HG02759 (cell line): ENCODE measurements around the gene BTN3A1.
"Not testable (repeated sequence)": the region's sequence is repeated elsewhere in the genome, so short reads cannot be mapped to it uniquely, and the experiment has no call there.

ENCODE experiments used
- ATAC-seq: cut with Tn5 transposase; IDR thresholded peaks from one replicate; pipeline ENCODE4 v1.9.1; 2021; ENCODE audit warnings: mild to moderate bottlenecking, moderate library complexity; ENCODE audit not compliant: unreplicated experiment

The BTN3A1 gene

DNA sequence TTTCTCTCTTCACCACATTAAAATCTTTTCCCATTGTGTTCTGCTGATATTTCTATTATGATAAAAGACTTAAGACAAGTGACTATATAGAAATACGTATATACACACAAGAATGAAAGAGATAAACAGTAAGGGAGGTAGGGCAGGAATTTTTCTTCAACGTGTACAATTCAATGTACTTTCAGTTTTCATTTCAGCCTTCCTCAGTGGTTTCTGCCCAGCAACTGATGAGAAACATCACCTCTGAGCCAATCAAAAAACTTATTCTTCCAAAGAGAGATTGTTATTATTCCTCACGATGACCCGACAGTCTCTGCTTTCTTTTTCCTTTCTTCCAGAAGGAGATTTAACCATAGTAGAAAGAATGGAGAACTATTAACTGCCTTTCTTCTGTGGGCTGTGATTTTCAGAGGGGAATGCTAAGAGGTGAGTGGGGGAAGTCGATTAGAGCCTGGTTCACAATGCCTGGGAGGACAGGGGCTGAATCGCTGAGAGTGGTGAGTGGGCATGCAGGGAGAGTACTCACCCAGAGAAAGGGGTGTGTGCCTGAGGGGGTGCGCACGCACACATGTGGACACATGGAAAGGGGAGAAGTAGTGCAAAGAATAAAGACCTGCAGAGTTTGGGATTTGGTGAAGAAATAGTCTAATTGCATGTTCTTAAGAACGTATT is at the start of gene BTN3A1:
BTN3A1 (plus strand) TSS at position 289 of the 672 bp plus-strand sequence. CDS start 3,289 bp downstream, outside the sequence.
- peak; percentile 88 for ATAC-seq

DNA sequence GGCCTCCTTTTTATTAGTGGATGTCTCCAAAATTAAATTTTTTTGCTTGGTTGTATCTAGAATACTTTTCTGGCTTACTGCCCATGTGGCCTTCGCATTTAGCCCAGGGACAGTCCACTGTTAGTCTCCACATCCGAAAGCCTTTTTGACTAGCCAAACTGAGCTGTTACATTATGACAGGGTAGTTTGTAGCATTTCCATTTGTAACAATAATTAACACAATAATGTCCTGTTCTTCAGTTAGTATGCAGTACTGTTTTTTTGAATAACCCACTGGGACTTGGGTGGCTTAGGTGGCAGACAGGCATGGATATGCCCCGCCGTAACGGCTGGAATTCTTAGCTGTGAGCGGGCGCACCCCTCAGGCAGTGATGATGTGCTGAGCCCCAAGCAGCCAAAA is 49.8 kb upstream of the BTN3A1 start:
- ATAC-seq, result no peak

DNA sequence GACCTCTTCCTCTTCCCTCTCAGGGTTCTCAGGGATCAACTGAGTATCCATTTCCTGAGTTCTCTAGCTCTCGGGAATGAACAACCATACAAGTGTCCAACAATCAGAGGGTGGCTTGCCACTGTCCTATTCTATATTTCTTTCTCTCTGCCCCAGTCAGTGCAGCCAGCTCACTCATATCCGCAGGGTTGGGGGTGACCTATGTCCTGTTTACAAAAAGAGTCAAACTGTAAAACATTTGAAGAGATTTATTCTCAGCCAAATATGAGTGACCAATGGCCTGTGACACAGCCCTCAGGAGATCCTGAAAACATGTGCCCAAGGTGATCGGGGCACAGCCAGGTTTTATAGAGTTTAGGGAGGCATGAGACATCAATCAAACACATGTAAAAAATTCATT is 47.9 kb upstream of the BTN3A1 start:
- ATAC-seq, result no peak

DNA sequence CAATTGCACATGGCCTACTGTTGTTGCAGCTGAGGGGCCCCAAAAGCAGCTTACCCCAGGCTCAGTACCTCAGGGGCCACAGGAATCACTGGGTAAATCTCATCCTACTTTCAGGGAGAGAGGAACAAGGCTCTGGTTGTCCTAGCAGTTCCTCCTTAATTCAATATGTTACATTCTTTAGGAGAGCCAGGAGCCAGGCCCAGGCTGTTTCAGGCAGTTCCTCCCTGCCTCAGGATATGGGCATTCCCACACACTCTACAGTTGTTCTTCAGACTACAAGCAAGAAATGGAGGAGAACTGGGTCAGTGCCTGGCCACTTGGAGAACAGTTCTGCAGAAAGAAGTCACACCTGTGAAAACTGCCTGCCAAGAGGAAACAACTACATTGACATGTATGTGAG is 46.7 kb upstream of the BTN3A1 start:
- ATAC-seq, result no peak

DNA sequence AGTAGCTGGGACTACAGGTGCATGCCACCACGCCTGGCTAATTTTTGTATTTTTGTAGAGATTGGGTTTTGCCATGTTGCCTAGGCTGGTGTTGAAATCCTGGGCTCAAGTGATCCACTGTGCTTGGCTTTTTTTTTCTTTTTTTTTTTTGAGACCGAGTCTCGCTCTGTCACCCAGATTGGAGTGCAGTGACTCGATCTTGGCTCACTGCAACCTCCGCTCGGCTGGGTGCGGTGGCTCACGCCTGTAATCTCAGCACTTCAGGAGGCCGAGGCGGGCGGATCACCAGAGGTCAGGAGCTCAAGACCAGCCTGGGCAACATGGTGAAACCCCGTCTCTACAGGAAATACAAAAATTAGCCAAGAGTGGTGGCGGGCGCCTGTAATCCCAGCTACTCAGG is 44.5 kb upstream of the BTN3A1 start:
- ATAC-seq, result not testable (repeated sequence)

DNA sequence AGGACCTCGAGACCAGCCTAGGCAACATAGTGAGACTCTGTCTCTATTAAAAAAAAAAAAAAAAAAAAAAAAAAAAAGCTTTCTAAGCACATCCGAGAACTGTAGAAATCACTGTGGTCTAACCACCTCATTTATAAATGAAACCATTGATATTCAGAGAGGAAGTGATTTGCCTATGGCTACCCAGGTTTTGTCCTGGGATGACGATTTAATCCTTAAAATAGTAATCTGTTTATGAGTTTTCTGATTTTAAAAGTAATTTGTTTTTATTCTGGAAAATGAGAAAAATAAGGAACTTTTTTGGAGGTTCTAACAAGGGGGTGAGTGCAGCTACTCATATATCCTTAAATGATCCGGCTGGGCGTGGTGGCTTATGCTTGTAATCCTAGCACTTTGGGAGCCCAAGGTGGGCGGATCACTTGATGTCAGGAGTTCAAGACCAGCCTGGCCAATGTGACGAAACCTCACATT is 43.5 kb upstream of the BTN3A1 start:
- ATAC-seq, result peak; percentile 44

DNA sequence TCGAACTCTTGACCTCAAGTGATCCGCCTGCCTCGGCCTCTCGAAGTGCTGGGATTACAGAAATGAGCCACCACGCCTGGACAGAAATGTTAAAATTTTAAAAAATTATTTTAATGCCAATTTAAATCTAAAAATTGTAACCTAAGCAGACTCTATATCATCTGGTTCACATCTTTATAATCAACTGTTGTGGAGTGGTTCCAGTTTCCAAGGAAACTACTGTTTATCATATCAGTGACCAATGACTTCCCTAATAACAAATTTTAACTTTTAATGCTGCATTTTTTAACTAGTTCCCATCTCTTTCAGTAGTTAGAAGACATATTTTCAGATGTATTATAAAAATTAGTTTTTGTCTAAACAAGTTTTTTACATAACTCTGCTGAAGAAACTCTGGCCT is 42.3 kb upstream of the BTN3A1 start:
- no peak for ATAC-seq

DNA sequence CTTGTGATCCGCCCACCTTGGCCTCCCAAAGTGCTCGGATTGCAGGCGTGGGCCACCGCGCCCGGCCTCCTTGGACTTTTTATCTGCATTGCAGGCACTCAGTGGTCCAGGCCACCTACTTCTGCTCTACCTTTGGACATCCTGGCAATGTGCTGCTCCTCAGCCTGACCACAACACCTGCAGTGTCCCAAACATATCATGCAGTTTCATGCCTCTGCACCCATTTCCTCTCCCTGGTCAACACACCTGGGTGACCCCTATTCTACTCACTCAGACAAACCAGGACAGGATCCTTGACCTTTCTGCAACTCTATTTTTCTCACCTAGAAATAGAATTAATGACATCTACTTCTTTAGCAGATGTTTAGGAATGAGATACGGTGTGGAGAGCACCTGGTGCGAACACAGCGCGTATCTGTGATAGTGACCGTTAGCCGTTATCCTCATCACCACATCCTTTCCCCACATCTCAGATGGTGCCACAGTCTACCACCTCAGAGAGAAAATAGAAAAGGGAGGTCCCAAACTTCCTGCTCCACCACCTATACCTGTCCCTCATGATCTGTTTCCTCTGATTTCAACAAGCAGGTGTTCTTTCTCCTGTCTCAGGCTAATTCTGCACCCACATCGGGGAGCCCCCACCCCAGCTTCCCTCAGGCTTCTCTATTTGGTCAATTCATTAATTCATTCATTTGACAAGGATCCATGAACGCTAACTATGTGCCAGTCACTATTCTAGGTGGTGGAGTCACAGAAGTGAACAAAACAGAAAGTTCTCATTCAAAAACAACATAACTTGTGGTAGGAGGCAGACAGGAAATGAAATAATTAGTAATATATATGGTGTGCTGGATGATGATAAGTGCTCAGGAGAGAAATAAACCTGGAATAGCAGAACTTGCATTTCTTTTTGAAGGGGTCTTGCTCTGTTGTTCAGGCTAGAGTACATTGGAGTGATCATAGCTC is 41.3 kb upstream of the BTN3A1 start:
- peak; percentile 46 for ATAC-seq

DNA sequence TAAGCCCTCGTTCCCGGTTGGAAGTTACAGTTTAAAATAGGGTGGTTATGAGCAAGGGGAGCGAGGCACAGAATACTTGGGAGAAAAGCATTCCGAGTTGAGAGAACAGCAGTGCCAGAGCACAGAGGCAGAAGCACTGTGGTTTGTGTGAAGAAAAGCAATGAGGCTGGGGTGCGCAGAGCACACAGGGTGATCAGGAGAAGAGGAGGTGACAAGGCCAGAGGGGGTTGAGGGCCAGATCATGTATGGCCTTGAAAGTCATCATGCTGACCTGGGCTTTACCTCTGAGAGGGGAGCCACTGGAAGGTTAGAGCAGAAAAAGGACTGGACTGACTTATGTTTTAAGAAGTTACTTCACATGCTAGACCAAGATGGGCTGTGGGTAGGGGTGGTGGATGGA is 40.5 kb upstream of the BTN3A1 start:
- no peak for ATAC-seq

DNA sequence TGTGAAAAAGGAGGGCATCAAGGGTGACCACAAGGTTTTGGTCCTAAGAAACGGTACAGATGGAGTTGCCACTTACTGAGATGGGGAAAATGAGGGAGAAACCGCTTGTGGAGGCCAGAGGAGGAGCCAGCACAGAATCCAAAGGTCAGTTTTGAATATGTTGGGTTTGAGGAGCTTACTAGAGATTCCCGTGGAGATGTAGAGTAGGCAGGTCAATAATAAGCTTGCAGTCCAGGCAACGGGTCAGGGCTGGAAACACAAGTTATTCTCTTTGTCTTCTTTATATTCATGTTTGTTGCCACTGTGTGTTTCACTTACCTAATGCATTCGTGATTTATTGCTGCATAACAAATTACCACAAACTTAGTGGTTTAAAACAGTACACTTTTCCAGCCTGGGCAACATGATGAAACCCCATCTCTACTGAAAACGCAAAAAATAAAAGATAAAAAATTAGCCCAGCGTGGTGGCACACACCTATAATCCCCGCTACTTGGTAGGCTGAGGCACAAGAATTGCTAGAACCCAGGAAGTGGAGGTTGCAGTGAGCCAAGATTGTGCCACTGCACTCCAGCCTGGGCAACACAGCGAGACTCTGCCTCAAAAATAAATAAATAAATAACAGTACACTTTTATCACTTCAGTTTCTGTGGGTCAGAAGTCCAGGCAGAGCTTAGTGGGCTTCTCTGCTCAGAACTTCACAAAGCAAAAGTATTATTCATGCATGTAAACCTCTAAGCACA is 39.8 kb upstream of the BTN3A1 start:
- ATAC-seq, result no peak

DNA sequence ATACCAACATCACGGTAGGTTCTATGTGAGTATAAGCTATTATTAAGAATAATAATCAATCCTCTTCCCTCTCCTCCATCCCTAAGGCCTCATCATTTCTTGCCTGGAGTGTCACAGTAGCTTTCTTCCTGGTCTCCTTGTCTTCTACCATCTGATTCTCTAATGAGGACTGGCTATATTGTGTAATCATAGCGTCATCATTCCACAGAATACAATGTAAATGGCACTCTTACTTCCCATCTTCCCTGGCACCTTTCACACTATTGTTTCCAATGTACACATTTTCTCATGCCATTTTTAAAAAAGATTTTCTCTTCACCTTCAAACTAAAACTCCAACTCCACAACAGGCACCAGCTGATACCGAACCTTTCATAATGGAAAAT is 39.2 kb upstream of the BTN3A1 start:
- no peak for ATAC-seq

DNA sequence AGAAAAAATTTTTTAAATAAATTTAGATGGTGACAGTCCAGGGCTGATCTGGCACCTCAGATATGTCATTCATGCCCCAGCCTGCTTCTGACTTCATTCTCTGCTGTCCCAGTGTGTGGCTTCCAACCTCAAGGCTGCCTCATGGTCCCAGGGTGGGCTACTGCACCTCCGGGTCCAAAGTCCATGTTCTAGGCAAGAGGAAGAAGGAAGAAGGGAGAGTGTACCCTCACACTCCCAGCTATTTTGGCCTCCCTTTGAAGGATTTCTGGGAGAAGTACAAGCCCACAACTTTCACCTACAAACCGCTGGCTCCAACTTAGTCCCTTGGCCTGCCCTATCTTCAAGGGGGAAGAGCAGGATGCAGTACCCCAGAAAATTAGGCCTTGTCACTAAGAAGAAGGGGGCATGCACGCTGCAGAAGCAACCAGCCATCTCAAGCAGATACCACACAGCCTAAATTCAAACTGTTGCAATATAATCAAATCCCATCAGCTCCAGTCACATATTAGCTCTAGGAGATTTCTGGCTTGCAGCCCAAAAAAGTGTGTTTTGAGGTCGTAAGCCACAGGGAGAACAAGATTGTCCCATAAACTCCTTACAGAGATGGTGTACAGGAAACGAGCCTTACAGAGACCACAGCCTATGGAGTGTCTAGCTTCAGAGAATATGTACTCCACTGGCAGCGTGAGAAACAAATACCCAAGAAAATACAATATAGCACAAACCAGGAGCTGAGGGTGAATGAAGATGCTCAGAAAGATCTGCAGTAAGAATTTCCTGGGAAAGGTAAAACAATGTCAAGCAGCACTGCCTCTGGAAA is 38.0 kb upstream of the BTN3A1 start:
- ATAC-seq, result no peak

DNA sequence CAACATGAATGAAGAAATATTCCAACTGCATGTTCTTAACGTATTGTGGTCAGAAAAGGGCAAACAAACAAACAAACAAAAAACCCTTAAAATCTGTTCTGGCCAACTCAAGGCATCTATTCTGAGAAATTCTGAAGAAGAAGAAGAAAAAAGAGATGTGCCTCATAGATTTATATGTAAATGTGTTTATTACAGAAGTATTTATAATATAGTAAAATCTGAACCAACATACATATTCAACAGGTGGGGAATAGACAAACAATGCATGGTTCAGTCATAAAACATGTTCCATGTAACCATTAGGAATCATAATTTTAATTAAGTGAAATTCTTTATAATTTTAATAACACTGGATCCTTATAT is 36.5 kb upstream of the BTN3A1 start:
- ATAC-seq, result no peak

DNA sequence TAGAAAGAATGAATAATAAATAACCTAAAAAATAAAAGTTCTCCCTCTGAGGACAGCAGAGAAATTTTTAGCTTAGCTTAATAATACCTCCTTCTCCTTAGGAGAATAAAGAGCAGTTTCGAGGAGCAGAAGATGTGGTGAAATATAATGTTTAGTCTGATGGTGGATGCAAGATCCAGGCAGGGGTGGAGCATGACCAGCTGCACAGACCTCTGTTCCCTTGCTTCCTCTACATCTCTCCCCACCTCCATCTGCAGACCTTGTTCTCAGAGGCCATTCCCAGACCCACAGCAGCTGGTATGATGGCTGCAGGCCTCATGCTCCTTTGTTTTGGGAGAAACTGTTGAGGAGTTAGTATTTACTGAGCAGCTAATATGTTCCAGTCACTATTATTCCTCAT is 35.6 kb upstream of the BTN3A1 start:
- no peak for ATAC-seq

DNA sequence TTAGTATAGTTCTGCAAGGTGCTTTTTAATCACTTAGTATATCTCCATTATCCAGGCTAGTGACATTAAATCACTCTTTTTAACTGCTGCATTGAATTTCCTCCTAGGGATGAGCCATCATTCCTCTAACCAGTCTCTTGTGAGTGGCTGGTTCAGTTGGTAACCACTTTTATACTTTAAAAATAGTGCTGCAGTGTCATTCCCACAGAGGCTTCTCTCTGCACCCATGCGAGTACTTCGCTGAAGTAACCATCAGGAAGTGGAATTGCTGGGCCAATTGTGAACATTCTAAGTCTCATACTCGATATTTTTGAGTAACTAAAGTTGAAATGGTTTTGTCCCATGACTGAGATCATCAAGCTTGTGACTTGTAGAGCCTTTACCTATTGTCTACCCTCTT is 35.0 kb upstream of the BTN3A1 start:
- no peak for ATAC-seq

DNA sequence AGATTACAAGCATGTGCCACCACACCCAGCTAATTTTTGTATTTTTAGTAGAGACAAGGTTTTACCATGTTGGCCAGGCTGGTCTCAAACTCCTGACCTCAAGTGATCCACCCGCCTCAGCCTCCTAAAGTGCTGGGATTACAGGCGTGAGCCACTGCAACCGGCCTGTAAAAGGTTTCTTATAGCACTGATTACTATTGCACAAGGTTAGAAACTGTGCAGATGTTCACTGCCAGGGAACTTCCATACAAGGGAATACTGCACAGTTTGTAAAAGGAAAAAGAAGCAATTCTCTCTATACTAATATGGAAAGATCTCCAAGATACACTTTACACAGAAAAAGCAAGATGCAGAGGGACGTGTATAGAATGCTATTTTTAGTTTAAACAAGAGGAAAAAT is 30.3 kb upstream of the BTN3A1 start:
- not testable (repeated sequence) for ATAC-seq

DNA sequence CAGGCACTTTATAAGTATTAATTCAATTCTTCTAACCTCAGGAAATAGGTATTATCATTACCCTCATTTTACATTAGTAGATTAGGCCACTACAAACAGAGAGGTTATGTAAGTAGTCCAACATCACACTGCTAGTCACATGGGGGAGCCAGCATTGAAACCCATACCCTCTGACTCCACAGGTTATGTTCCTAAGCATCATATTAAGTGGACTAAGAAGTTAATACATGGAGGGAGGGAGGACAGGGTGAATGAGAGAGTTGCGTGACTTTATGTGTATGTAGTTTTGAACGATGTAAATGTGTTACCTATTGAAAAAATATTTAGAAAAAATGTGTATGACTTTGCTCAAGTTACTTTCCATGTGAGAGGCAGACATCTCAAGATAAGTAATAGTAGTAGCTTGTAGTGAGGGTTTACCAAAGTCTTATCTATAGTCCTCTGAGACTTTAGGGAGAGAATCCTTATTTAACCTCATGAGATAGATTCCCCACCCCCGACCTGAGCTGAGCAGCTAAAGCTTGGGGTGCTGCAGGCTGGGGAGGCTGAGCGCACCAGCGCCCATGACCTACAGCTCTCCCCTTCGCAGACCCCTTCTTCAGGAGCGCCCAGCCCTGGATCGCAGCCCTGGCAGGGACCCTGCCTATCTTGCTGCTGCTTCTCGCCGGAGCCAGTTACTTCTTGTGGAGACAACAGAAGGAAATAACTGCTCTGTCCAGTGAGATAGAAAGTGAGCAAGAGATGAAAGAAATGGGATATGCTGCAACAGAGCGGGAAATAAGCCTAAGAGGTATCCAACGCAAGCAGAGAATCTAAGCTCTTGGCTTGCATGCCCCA is 29.5 kb upstream of the BTN3A1 start:
- no peak for ATAC-seq

DNA sequence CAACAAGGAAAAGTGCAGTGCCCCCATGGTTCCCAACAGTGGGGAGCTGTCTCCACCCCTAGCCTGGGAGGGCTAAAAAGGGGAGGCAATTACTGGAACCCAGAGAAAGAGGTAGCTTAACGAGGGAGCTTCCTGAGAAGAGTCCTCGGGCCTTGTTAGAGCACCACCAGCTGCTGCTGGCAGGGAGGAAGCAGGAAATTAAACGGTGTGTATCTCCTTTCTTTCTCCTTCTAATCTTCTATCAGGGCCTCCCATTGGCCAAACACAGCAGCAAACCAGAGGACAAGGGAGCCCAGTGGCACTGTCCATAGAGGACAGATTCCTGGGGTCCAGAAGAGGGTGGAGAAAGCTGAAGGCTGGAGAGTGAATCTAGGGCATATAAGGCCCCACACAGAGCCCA is 26.8 kb upstream of the BTN3A1 start:
- ATAC-seq, result no peak

DNA sequence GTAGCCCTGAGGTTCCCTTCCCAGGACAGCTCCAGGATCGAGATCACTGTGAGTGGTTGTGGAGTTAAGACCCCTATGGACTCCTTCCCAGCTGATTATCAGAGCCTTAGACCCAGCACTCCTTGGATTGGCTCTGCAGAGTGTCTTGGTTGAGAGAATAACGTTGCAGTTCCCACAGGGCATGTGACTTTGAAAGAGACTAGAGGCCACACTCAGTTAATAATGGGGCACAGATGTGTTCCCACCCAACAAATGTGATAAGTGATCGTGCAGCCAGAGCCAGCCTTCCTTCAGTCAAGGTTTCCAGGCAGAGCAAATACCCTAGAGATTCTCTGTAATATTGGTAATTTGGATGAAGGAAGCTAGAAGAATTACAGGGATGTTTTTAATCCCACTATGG is 24.4 kb upstream of the BTN3A1 start:
- ATAC-seq, result no peak

DNA sequence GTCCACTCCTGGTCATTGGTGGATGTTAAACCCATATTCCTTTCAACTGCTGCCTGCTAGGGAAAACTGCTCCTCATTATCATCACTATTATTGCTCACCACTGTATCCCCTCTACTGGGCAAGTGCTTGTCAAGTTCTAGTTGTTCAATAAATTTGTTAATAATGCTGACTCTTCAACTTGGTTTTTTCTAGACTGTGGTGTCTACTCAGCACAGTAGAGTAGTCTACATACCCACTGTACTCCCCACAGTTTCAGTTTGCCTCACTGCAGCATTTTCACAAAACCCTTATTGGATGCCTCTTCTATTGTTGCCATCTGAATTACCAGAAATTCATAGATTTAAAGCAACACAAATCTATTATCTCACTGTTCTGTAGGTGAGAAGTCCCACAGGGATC is 23.9 kb upstream of the BTN3A1 start:
- ATAC-seq, result not testable (repeated sequence)
